Transverse colon (tissue), 4 donors: ENCODE data around the gene ADAMTS4.

Source experiments
- CTCF ChIP-seq, 5 experiments: fragments of 200-600 bp in 3 of 5; fragments of 450-650 bp in 2 of 5; sonication (generic) in 3 of 5; IDR thresholded peaks; 1 replicate in 2 of 5; 2 replicates in 3 of 5; pipeline ENCODE4 v1.5.1; 2016 to 2017; ENCODE audit warnings: antibody characterized with exemption in 5 of 5, inconsistent platforms in 3 of 5, mild to moderate bottlenecking in 2 of 5, moderate library complexity in 1 of 5
- EP300 ChIP-seq: sonication (generic); formaldehyde crosslinking; IDR thresholded peaks from one replicate; pipeline ENCODE4 v1.6.1; 2017; ENCODE audit warnings: antibody characterized with exemption, low read depth
- POLR2A ChIP-seq: fragments of 450-650 bp; IDR thresholded peaks from one replicate; pipeline ENCODE4 v1.6.1; 2016; ENCODE audit warnings: antibody characterized with exemption, mild to moderate bottlenecking, moderate library complexity
- POLR2AphosphoS5 ChIP-seq, 3 donors: sonication (generic); formaldehyde crosslinking; IDR thresholded peaks; one replicate each; pipeline ENCODE4 v1.6.1; 2016; ENCODE audit warnings: antibody characterized with exemption in 3 of 3

GRCh38 chr1:161177112-161177935, 21.5 kb downstream of the ADAMTS4 start, which contains the start of gene B4GALT3:
- TF ChIP-seq CTCF (IDR thresholded peaks at IDR 0.05) (peak in 1 of 5 experiments; percentile 25), POLR2A (peak; percentile 83), POLR2AphosphoS5 (IDR thresholded peaks at IDR 0.05) (peak; percentile 77 to 88 (median 88)), EP300 (no peak)
